Loucy (cell line): ENCODE measurements around the gene ESYT2.

Source experiments
- H2AFZ ChIP-seq: fragments of 200-600 bp; sonication (generic); 2 replicates; pipeline ENCODE4 v1.6.0; 2016; ENCODE audit warnings: antibody characterized with exemption, mild to moderate bottlenecking, low read length, moderate library complexity
- H3F3A ChIP-seq: fragments of 200-600 bp; 2 replicates; pipeline ENCODE4 v1.6.0; 2016; ENCODE audit warnings: antibody characterized with exemption, low read depth, mild to moderate bottlenecking
- H3K27me3 ChIP-seq: fragments of 200-600 bp; sonication (generic); 2 replicates; pipeline ENCODE4 v1.6.1; 2014; ENCODE audit warnings: low read length, mild to moderate bottlenecking; ENCODE audit not compliant: insufficient read depth, poor library complexity, severe bottlenecking
- H3K36me3 ChIP-seq: fragments of 200-600 bp; sonication (generic); 2 replicates; pipeline ENCODE4 v1.6.1; 2016; ENCODE audit warnings: low read length; ENCODE audit not compliant: insufficient read depth
- H3K4me1 ChIP-seq: fragments of 200-600 bp; sonication (generic); 2 replicates; pipeline ENCODE4 v1.5.1; 2014; ENCODE audit warnings: low read length, mild to moderate bottlenecking; ENCODE audit not compliant: insufficient read depth, poor library complexity, severe bottlenecking
- H3K4me2 ChIP-seq: fragments of 200-600 bp; sonication (generic); 2 replicates; pipeline ENCODE4 v1.6.0; 2014; ENCODE audit warnings: antibody characterized with exemption, low read length, low read depth, mild to moderate bottlenecking; ENCODE audit not compliant: poor library complexity, severe bottlenecking
- H3K4me3 ChIP-seq: fragments of 200-600 bp; sonication (generic); 2 replicates; pipeline ENCODE4 v1.5.1; 2014; ENCODE audit warnings: low read length, mild to moderate bottlenecking, mixed read lengths; ENCODE audit not compliant: poor library complexity, severe bottlenecking
- H3K79me2 ChIP-seq: fragments of 200-600 bp; sonication (generic); 2 replicates; pipeline ENCODE4 v1.6.1; 2014; ENCODE audit warnings: low read length; ENCODE audit not compliant: insufficient read depth
- H3K9ac ChIP-seq: fragments of 200-600 bp; sonication (generic); 2 replicates; pipeline ENCODE4 v1.6.0; 2014; ENCODE audit warnings: mild to moderate bottlenecking, low read depth, low read length, moderate library complexity; ENCODE audit not compliant: poor library complexity, severe bottlenecking
- H3K9me2 ChIP-seq: fragments of 200-600 bp; sonication (generic); replicated peaks from 2 replicates; pipeline ENCODE4 v1.6.1; 2016; ENCODE audit warnings: low read depth, low read length, mixed read lengths
- H3K9me3 ChIP-seq: fragments of 200-600 bp; sonication (generic); 2 replicates; pipeline ENCODE4 v1.6.1; 2014; ENCODE audit warnings: mild to moderate bottlenecking, antibody characterized with exemption, low read length, low read depth; ENCODE audit not compliant: insufficient read depth
- H4K20me1 ChIP-seq: fragments of 200-600 bp; sonication (generic); 2 replicates; pipeline ENCODE4 v1.6.0; 2014; ENCODE audit warnings: antibody characterized with exemption, low read length, mild to moderate bottlenecking; ENCODE audit not compliant: insufficient read depth, poor library complexity, severe bottlenecking
- CTCF ChIP-seq: fragments of 200-600 bp; sonication (generic); conservative IDR thresholded peaks from 2 replicates; pipeline ENCODE4 v1.5.1; 2014; ENCODE audit warnings: mild to moderate bottlenecking, antibody characterized with exemption, low read length
- EZH2phosphoT487 ChIP-seq: fragments of 200-600 bp; IDR thresholded peaks from 2 replicates; pipeline ENCODE4 v1.6.1; 2018; ENCODE audit warnings: antibody characterized with exemption, mild to moderate bottlenecking, moderate library complexity, borderline replicate concordance

Gene ESYT2

GRCh38 chr7:158747408-158747807 lies 81.9 kb downstream of the ESYT2 start:
- Histone ChIP-seq H3K4me1 (no peaks in the 10 kb centered on the region), H3F3A (no peaks in the 10 kb centered on the region), H3K9me3 (no peaks in the 10 kb centered on the region), H3K4me2 (no peak overlapping the region), H2AFZ (no peak overlapping the region), H3K9ac (no peak overlapping the region), H3K4me3 (no peak overlapping the region), H4K20me1 (no peaks in the 10 kb centered on the region), H3K79me2 (no peaks in the 10 kb centered on the region), H3K9me2 (no peaks in the 10 kb centered on the region), H3K36me3 (peaks cover 89% of the 10 kb centered on the region), H3K27me3 (no peaks in the 10 kb centered on the region)
- TF ChIP-seq CTCF (no peak), EZH2phosphoT487 (no peak)

- Histone ChIP-seq H3K27me3 (no peaks in the 10 kb centered on the region), H3K9ac (no peak overlapping the region), H3K9me3 (no peaks in the 10 kb centered on the region), H3K4me2 (no peak overlapping the region), H3K36me3 (peaks cover 90% of the 10 kb centered on the region), H3K4me1 (no peaks in the 10 kb centered on the region), H4K20me1 (no peaks in the 10 kb centered on the region), H3K4me3 (no peak overlapping the region), H3K79me2 (no peaks in the 10 kb centered on the region), H2AFZ (no peak overlapping the region), H3K9me2 (no peaks in the 10 kb centered on the region), H3F3A (no peaks in the 10 kb centered on the region)
- TF ChIP-seq EZH2phosphoT487, result no peak
- no peak for TF ChIP-seq CTCF
Observed at GRCh38 chr7:158746957-158747356, 82.4 kb downstream of the ESYT2 start.

- no peak overlapping the region for H3K4me2 ChIP-seq
- H3K79me2 ChIP-seq, result no peaks in the 10 kb centered on the region
- no peak overlapping the region for H2AFZ ChIP-seq
- peaks cover 8% of the 10 kb centered on the region for H3K4me1 ChIP-seq
- H4K20me1 ChIP-seq, result no peaks in the 10 kb centered on the region
- no peaks in the 10 kb centered on the region; the same call in 1 of the 2 replicates for H3F3A ChIP-seq
- no peak overlapping the region for H3K4me3 ChIP-seq
- H3K36me3 ChIP-seq, result peaks cover 96% of the 10 kb centered on the region
- no peak overlapping the region for H3K9ac ChIP-seq
- H3K9me3 ChIP-seq, result no peaks in the 10 kb centered on the region
- no peaks in the 10 kb centered on the region for H3K9me2 ChIP-seq
- H3K27me3 ChIP-seq, result no peaks in the 10 kb centered on the region
- TF ChIP-seq CTCF (no peak), EZH2phosphoT487 (no peak)
Observed at GRCh38 chr7:158745057-158745715, 84.1 kb downstream of the ESYT2 start.
